HG02610 (cell line): Measurements from ENCODE around the gene FCHO2.

Experiments used
- ATAC-seq: cut with Tn5 transposase; IDR thresholded peaks from one replicate; pipeline ENCODE4 v1.9.1; 2021; ENCODE audit warnings: mild to moderate bottlenecking, moderate library complexity; ENCODE audit not compliant: unreplicated experiment

Gene FCHO2

DNA sequence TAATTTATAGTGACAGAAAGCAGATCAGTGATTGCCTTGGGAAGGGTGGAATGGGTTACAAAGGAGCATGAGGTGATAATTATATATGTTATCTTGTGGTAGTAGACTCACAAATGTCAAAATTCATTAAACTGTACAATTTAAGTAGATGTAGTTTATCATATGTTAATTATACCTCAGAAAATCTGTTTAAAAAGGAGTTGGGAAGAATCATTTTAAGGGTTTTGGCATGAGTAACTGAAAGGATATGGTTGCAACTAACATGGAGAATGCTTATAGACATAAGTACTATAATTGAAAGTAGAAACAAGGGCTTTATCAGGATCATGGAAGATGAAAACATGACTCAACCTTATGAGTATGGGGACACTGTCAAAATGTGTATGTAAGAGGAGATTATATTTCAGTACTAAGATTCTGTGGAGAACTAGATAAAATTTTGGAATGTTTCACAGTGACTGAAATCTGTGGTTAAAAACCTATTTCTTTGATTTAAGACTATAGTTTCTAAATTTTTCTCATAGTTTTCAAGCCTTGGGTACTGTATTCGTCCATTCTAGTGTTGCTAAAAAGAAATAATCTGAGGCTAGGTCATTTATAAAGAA is 73.3 kb downstream of the FCHO2 start:
- no peak for ATAC-seq

DNA sequence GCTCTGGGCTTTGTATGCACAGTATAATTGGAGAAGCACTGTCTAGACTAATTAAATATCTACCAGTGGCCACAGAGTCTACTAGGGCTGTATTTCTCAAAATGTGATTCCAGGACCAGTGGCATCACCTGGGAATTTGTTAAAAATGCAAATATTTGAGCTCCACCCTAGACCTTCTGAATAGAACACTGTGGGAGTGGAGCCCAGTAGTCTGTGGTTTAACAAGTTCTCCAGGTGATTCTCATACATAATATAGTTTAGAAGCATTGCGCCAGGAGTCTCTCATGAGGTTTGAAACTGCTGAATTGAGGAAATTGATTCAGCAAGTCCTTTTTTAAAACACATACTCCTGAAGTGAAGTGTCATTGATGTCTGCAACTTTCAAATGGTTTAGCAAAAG is 74.7 kb downstream of the FCHO2 start:
- no peak for ATAC-seq

- no peak for ATAC-seq
These were observed 75.2 kb downstream of the FCHO2 start for GRCh38 chr5:73030995-73031394.

- no peak for ATAC-seq
These were observed 76.0 kb downstream of the FCHO2 start for GRCh38 chr5:73031839-73032238.

GRCh38 chr5:73032635-73033034 is 76.8 kb downstream of the FCHO2 start:
- ATAC-seq: no peak

DNA sequence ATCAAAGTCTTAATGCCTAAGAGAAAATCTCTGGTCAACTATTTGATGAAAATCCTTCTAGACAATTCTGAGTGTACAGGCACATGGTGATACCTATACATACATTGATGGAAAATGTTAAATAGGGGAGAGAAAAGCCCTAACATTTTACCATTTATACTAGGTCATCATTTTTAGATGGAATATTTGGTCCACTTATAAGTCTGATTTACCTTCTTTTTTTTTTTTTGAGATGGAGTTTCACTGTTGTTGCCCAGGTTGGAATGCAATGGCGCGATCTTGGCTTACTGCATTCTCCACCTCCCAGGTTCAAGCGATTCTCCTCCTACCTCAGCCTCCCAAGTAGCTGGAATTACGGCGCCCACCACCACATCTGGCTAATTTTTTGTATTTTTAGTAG is 81.7 kb downstream of the FCHO2 start:
- ATAC-seq: no peak

DNA sequence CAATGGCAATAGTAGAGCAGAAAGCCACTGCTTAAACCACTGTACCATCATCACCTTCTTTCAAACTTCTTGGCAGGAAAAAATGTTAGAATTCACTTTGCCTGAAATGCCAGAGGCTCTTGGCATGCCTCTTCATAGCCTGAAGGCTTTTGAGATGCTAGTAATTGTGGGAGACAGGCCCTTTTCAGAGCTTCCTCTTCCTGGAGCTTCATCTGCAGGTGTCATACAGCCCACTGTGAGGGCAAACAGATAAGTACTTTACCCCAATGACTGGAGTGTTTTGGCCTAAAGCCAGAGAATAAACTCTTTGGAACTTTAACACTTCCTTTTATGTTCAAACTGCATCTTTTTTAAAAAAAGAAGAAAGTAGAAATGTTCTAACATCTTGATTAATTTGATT is 83.2 kb downstream of the FCHO2 start:
- ATAC-seq: no peak

GRCh38 chr5:73042993-73043392 is 87.2 kb downstream of the FCHO2 start:
- no peak for ATAC-seq

GRCh38 chr5:73044546-73044945 is 88.7 kb downstream of the FCHO2 start:
- ATAC-seq: no peak

DNA sequence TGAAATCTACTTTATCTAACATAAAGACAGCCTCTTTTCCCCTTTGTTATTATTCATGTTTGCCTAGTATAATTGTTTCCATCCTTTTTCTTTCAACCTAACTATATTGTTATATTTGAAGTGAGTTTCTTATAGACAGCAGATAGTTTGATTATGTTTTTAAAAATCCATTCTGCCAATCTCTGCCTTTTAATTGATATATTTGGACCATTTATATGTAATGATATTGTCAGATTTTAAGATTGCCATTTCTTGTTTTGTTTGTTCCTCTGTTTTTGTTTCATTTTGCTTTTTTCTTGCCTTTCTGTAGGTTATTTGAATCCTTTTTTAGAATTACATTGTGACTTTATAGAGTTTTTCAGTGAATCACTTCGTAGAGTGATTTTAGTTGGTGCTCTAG is 89.8 kb downstream of the FCHO2 start:
- no peak for ATAC-seq

- no peak for ATAC-seq
These were observed 105.8 kb downstream of the FCHO2 start for GRCh38 chr5:73061593-73061992.

DNA sequence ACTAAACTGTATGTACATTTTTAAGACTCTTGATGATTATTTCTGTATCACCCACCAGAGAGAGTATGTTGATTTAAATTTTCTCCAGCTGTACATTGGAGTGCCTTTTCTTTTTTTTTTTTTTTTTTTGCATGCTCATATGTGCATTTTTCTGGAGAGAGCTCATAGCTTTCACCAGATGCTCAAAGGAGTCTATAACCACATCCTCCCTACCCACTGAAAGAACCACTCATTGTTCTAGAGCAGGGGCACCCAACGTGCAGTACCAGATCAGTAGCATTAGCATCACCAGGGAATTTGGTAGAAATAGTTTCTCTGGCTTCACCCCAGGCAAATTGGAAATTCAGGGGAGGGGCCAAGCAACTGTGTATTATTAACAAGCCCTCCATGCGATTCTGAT is 110.6 kb downstream of the FCHO2 start:
- no peak for ATAC-seq

DNA sequence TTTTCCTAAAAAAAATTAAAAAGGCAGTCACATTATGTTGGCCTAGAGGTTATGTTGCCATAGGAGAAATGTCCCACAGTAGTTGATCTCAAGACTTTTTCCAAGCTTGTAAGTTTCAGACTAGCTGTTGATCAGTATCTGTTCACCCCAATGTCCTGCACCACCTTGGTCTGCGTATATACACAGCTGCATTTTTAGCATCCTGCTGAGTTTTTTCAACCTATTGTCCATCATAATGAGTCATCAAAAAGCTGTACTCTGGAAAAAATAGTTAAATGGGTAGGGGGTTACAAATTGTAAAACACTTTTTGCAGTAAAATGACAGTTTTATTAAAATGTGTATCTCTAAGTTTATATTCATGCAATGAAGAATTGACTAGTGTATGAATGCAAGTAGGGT is 111.4 kb downstream of the FCHO2 start:
- no peak for ATAC-seq

- no peak for ATAC-seq
These were observed 125.3 kb downstream of the FCHO2 start for GRCh38 chr5:73081093-73081492.

- no peak for ATAC-seq
These were observed 132.2 kb downstream of the FCHO2 start for GRCh38 chr5:73088026-73088425.

GRCh38 chr5:73093943-73094342 is 138.1 kb downstream of the FCHO2 start:
- ATAC-seq: no peak

GRCh38 chr5:73094415-73094814 is 138.6 kb downstream of the FCHO2 start:
- no peak for ATAC-seq

DNA sequence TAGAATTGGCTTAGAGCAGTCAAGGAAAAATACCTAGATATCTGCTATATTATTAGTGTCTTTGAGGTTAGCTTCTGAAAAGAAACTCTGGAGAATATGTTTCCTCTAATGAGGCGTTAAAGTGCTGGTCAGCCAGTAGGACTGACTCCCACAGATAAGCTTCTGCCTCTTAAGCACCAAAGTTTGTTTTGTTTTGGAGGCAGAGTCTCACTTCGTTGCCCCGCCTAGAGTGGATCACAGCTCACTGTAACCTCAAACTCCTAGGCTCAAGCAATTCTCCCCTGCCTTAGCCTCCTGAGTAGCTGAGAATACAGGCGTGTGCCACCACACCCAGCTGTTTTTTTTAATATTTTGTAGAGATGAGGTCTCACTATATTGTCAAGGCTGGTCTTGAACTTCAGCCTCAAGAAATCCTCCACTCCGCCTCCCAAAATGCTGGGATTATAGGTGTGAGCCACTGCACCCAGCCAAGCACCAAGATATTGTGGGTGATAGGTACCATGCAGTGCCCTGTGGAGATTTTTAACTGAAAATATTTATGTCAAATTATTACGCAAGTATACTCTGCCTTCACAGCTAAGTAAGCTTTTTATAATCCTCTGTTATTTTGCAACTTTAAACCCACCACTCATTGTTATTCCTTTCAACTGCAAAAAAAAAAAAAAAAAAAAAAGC is 139.9 kb downstream of the FCHO2 start:
- no peak for ATAC-seq

GRCh38 chr5:73096239-73096575 is 140.4 kb downstream of the FCHO2 start:
- ATAC-seq: no peak

DNA sequence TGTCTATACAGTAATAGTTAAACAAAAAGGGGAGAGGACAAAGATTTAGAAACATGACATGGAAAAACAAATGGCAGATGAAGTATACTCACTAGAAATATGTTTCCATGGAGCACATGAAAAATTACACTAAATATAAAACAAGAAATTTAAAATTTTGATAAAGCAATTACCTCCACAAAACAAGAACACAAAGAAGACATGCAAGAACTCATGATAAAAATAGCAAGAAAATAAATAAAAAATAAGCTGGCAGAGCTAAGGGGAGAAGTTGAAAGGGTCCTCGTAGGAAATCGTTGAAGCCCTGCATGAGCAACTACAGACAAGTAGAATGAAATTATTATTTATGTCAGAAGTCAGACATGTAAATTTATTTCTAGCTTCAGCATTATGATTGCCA is 141.9 kb downstream of the FCHO2 start:
- no peak for ATAC-seq

DNA sequence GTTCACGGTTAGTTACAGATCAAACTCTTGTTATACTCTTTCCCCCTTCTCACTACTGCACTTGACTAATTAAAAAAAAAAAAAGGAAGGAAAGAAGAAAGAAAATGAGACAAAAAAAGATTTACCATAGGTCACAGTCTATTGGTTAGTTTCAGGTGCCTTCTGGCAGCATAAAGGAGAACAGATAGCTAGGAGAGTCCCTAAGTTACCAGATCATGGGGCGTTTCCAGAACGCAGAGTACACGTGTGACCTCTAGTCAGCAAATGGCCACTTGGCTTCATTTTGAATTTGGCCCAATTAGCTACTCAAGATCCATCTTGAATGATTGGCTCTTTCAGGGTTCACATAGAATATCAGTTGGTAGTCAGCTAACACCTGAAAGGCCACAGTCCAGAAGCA is 144.3 kb downstream of the FCHO2 start:
- no peak for ATAC-seq

GRCh38 chr5:73103870-73104299 is 148.0 kb downstream of the FCHO2 start:
- no peak for ATAC-seq

DNA sequence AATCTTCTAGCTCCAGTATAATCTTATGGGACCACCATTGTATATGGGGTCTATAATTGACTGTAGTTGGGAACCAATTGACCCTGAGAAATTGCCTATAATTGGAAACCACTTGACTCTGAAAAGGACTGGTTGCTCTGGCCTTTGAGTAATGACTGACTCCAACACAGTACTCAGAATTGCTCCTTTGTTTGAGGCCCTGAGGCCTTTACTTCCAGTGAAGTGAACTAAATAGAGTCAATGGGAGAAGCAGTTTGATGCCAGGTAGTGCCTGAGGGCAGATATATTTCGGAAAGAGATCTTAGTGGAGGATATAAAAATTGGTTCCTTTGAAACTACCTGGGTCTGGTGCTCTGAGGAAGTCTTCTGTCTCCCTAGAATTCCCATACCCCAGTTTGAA is 148.5 kb downstream of the FCHO2 start:
- no peak for ATAC-seq
